GM19328 (cell line): Measurements from ENCODE around the gene CRCP.
"Not testable (repeated sequence)": the region's sequence is repeated elsewhere in the genome, so short reads cannot be mapped to it uniquely, and the experiment has no call there.

Experiments
- ATAC-seq: cut with Tn5 transposase; IDR thresholded peaks from one replicate; pipeline ENCODE4 v1.9.1; 2021; ENCODE audit warnings: mild to moderate bottlenecking, moderate library complexity; ENCODE audit not compliant: unreplicated experiment

Gene CRCP

GRCh38 chr7:66114743-66115649, at the start of gene CRCP:
Gene CRCP (plus strand): TSS chr7:66114847. CDS start chr7:66114963, 116 bp downstream.
- peak; percentile 90 for ATAC-seq

DNA sequence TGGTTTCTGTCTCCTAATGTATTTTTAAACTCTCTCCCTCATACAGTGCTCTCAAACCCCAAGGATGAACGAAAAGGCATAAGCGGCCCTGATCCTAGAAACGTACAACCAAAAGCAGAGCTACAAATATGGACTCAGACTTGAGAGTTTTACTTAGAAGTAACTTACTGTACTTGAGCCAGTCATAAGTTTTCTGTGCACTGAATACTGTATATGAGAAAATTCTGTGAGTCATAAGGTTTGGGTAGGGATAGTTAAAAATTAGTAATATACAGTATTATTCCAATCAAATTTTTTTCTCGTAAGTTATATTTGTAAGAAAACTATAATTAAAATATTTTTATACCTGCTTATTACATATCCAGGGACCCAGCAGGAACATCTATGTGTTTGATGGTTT, 44.9 kb upstream of the CRCP start:
- ATAC-seq = no peak

GRCh38 chr7:66070222-66070621, 44.4 kb upstream of the CRCP start:
- ATAC-seq = no peak

DNA sequence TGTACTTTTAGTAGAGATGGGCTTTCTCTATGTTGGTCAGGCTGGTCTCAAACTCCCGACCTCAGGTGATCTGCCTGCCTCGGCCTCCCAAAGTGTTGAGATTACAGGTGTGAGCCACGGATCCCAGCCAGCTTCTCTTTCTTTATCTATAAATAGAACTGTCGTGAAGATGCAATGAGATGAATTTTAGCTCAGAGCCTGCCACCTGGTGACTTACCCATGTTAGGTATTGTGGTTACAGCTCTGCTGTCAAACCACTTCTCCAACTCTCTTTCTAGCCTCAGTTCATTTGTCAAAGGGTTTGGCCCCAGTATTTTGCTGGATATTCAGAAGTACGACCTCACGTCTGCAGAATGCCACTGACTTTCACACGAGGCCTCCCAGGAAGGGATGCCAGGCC, 42.4 kb upstream of the CRCP start:
- ATAC-seq = not testable (repeated sequence)

GRCh38 chr7:66075590-66076461, 38.8 kb upstream of the CRCP start, which contains the start of gene ASL:
Gene ASL (plus strand): TSS chr7:66075819. CDS start chr7:66076082, 263 bp downstream.
- ATAC-seq = peak; percentile 99

GRCh38 chr7:66076462-66077329, 38.0 kb upstream of the CRCP start:
- no peak for ATAC-seq

- ATAC-seq = no peak
Observed at GRCh38 chr7:66078067-66078466, 36.6 kb upstream of the CRCP start.

GRCh38 chr7:66082083-66082482, 32.6 kb upstream of the CRCP start:
- no peak for ATAC-seq

- ATAC-seq = no peak
Observed at GRCh38 chr7:66082886-66083415, 31.7 kb upstream of the CRCP start.

- no peak for ATAC-seq
Observed at GRCh38 chr7:66083677-66084076, 31.0 kb upstream of the CRCP start.

GRCh38 chr7:66088861-66089838, 25.5 kb upstream of the CRCP start:
- no peak for ATAC-seq

- ATAC-seq = no peak
Observed at GRCh38 chr7:66092654-66093053, 22.0 kb upstream of the CRCP start.

- ATAC-seq = no peak
Observed at GRCh38 chr7:66095010-66095409, 19.6 kb upstream of the CRCP start.

GRCh38 chr7:66099232-66099550, 15.5 kb upstream of the CRCP start:
- no peak for ATAC-seq

GRCh38 chr7:66099551-66100407, 14.9 kb upstream of the CRCP start:
- ATAC-seq = peak; percentile 64

DNA sequence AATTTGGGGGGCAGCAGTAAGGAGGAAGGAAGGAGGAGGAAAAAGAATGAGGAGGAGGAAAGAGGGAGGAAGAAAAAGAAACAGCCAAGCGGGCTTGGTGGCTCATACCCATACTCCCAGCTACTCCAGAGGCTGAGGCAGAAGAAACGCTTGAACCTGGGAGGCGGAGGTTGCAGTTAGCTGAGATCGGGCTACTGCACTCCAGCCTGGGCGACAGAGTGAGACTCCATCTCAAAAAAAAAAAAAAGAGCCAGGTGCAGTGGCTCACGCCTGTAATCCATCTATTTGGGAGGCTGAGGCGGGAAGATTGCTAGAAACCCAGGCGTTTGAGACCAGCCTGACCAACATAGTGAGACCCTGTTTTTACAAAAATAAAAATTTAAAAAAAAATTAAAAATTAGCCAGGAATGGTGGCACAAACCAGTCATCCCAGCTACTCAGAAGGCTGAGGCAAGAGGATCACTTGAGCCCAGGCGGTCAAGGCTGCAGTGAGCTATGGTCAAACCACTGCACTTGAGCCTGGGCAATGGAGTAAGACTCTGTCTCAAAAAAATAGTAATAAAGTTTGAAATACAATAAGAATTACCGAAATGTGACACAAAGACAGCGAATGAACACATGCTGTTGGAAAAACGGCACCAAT, 14.1 kb upstream of the CRCP start:
- no peak for ATAC-seq

DNA sequence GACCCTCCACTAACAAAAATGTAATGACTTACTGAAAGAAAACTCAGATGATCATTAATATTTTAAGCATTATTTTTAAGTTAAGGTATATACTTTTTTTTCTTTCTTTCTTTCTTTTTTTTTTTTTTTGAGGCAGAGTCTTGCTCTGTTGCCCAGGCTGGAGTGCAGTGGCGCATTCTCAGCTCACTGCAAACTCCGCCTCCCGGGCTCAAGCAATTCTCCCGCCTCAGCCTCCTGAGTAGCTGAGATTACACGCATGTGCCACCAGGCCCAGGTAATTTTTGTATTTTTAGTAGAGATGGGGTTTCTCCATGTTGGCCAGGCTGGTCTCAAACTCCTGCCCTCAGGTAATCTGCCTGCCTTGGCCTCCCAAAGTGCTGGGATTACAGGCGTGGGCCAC, 12.5 kb upstream of the CRCP start:
- ATAC-seq = not testable (repeated sequence)

DNA sequence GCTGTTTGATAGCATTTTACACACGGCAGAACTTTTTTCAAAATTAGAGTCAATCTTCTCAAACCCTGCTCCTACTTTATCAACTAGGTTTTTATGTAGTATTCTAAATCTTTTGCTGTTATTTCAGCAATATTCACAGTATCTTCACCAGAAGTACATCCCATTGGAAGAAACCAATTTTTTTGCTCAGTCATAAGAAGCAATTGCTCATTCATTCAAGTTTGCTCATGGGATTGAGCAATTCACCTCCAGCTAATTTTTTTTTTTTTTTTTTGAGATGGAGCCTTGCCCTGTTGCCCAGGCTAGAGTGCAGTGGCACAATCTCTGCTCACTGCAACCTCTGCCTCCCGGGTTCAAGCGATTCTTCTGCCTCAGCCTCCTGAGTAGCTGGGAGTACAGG, 10.7 kb upstream of the CRCP start:
- not testable (repeated sequence) for ATAC-seq
